GM20000 (cell line): ENCODE measurements around the gene LYG2.
"Not testable (repeated sequence)": the region's sequence is repeated elsewhere in the genome, so short reads cannot be mapped to it uniquely, and the experiment has no call there.

Experiments
- DNase-seq: peaks from one replicate; pipeline ENCODE4 v3.0.0; 2012; ENCODE audit warnings: low spot score
- TF ChIP-seq, protein P1 (sequence below): IDR thresholded peaks from 2 replicates; pipeline ENCODE4 v1.5.1; 2012; ENCODE audit warnings: mild to moderate bottlenecking, control low read depth; ENCODE audit errors: extremely low read depth, missing control alignments

The LYG2 gene, protein sequence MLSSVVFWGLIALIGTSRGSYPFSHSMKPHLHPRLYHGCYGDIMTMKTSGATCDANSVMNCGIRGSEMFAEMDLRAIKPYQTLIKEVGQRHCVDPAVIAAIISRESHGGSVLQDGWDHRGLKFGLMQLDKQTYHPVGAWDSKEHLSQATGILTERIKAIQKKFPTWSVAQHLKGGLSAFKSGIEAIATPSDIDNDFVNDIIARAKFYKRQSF

GRCh38 chr2:99255491-99256318, at the start of gene LYG2:
LYG2 (minus strand) TSS chr2:99255666; CDS start chr2:99254260, 1,406 bp downstream.
- DNase-seq: no peak
- TF ChIP-seq, protein P1, sequence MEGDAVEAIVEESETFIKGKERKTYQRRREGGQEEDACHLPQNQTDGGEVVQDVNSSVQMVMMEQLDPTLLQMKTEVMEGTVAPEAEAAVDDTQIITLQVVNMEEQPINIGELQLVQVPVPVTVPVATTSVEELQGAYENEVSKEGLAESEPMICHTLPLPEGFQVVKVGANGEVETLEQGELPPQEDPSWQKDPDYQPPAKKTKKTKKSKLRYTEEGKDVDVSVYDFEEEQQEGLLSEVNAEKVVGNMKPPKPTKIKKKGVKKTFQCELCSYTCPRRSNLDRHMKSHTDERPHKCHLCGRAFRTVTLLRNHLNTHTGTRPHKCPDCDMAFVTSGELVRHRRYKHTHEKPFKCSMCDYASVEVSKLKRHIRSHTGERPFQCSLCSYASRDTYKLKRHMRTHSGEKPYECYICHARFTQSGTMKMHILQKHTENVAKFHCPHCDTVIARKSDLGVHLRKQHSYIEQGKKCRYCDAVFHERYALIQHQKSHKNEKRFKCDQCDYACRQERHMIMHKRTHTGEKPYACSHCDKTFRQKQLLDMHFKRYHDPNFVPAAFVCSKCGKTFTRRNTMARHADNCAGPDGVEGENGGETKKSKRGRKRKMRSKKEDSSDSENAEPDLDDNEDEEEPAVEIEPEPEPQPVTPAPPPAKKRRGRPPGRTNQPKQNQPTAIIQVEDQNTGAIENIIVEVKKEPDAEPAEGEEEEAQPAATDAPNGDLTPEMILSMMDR: no peak

GRCh38 chr2:99301097-99301496, 45.6 kb upstream of the LYG2 start, which contains the start of gene LYG1:
LYG1 (minus strand) TSS chr2:99301197; CDS start chr2:99295670, 5,527 bp downstream.
- DNase-seq: not testable (repeated sequence)

DNA sequence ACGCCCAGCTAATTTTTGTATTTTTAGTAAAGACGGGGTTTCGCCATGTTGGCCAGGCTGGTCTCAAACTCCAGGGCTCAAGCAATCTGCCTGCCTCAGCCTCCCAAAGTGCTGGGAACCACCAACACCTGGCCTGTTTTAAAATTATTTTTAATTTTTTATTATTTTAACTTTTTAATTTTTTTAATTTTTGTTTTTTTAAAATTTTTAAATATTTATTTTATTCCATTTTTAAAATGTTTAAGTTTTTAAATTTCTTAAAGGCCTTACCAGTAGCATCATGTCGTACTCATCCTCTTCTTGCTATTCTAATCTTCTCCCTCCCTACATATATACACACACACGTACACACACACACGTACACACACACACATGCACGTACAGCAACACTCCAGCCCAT, 44.1 kb upstream of the LYG2 start:
- TF ChIP-seq, protein P1: no peak
- DNase-seq: no peak

DNA sequence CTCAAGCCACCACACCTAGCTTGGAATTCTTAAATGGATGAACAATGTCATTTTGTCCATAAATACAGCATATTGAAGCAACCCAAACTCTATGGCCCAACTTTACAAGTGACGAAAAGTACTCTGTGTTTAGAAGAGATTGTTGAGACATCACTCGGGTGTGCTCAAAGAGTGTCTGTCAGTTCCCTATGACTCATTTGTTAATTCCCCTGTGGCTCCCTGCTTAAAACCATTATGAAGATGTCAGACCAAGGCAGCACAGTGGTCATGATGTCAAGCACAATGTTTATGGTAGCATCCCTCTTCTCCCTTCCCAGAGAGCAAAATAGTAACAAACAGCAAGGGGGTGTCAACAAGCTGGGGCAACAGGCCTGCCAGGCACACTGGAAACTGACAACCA, 42.5 kb upstream of the LYG2 start:
- DNase-seq: no peak
- TF ChIP-seq, protein P1: no peak

GRCh38 chr2:99285526-99285925, 30.1 kb upstream of the LYG2 start:
- no peak for DNase-seq

DNA sequence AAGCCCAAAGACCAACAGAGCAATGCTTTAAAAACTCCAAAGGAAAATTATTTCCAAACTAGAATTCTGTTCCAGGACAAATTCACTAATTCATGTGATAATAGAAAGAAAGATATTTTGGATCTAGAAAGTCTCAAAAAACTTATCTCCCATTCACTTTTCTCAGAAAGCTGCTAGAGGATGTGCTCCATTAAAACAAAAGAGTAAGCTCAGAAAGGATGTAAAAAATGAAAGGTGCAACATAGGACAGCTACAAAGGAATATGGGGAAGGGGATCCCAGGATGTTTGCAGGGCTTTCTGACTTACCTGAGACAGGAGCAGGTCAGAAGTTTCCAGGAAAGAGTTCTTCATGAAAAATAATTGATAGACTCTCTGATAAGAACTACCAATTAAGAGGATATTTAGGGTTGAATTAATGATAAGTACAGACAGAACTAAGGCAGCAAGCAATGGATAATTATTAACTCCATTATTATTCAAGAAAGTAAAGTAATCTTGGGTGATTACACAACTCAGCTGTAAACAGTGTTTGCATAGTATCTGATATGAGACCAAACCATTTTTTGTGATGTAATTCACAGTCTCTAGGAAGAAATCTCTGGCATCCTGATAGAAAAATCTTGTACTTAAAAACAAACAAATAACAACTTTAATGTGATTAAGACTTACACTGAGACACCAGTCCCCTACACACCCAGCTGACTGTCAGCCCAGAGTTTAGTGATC, 24.7 kb upstream of the LYG2 start:
- DNase-seq: no peak
- TF ChIP-seq, protein P1: no peak

More at GRCh38 chr2:99285526-99285925, 30.1 kb upstream of the LYG2 start:
- TF ChIP-seq, protein P1: no peak

DNA sequence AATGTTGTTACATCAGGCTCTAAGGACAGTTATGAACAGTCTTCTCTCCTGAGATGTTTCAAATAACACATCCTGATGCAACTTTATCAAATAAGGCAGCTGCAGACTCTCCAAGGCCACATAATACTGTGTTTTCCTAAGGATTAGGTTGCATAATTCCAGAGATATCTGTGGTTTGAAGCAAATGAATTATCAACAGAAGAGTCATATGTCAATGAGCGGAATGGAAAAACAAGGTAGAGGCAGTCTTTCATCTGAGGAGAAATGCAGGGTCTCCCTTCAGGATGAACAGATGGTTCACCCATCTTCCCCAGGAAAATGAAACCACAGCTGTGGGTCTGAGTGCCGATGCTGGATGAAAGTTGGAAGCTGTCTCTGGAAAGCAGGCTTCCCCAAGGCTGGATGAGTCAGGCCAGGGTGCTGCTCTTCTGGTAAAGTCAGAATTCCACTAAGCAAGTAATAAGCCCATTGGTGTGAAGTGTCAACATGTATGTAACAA, 23.4 kb upstream of the LYG2 start:
- TF ChIP-seq, protein P1: no peak
- DNase-seq: no peak

DNA sequence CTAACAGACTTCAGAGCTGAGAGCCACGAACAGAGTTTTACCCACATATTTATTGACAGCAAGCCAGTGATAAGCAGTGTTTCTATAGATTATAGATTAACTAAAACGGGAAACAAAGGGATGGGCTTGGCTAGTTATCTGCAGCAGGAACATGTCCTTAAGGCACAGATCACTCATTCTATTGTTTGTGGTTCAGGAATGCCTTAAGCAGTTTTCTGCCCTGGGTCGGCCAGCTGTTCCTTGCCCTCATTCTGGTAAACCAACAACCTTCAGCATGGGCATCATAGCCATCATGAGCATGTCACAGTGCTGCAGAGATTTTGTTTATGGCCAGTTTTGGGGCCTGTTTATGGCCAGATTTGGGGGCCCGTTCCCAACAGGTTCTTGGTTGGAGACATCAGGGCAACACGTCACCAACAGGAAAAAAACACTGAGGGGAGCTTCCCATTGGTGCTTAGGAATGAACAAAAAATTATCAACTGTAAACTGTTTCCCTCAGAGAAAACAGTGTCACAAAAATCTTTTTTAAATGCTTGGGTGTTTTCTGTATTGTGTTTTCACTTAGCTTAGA, 22.8 kb upstream of the LYG2 start:
- DNase-seq: not testable (repeated sequence)
